Measurements from ENCODE around the gene HAAO.

HAAO gene

DNA sequence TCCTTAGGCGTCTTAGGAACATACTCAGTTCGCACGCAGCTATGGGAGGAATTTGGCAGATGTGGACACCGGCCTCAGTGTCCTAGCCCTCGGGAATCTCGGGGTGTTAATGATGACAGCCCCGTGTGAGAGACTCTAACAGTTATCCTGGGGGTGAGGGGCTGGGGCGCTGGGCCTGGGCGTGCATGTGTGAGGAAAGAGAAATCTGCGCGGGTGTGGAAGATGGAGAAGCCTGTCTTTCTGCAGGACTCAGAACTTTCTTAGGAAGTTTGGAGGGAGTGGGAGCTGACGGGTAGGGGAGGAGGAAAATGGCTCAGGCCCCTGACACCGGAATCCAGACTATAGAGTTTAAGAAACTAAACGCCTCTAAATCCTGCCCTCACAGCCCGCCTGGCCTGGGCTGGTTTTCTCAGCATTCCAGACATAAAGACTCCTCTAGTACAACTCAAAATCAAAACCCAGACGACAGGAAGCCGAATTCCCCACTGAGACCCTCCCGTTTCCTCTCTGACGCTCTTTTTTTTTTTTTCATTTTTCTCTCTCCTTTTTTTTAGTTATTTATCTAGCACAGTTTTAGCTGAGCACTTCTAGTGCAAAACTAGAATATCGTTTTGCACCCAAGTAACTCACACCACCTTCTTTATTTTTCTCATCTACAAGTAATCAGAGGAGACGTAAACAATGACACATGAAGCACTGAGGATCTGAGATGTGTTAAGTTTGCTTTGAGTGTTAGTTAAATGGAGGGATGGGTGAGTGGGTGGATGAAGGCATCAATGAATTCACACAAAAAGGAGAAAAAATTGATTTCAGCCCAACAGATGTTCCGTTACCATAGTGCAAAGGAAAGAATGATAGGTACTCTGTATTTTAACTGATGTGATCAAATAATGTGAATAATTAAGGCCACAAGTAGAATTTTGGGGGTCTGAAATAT, 1.2 kb upstream of the HAAO start:
- DNase-seq (ENCODE audit: low spot score): no peak

DNA sequence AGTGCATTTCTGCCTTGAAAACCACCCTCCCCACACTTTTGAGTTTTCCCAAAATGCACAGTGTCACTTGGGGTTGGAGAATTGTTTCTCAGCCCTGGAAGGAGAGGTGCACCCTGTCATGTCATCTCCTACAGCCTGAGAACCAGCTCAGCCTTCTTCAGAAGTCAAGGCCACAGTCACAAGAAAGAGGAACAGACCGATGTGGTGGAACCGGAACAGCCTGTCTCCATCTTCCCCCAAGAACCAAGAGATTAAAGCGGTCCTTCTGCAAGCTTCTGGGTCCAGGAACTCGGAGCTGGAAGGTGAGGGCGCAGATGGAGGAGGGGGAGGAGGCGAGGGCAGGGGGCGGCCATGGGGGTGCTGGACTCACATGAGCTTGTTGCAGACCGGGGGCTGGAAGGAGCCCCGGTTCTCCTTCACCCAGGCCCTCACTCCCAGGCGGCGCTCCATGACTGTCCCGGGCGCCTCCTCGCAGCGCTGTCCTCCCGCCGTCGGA, 248 bp downstream of the HAAO start:
- no peak for DNase-seq (ENCODE audit: low spot score)

DNA sequence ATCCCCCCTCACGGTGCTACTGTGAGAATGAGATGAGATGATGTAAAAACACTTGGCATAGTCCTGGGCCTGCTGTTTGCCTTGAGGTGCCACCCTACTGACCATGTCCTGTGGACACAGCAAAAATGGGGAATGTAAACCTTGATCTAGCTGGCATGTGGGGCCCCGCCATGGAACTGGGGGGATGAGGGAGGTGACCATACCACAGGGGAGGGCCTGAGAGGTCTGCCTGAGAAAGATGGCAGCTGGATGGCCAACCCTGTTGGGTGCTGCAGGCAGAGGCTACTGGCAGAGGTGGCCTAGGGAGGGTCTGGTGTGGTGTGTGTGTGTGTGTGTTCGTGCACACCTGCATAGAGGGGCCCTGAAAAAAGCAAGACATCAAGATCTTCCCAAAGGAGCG, 777 bp downstream of the HAAO start:
- DNase-seq (ENCODE audit: low spot score): no peak

DNA sequence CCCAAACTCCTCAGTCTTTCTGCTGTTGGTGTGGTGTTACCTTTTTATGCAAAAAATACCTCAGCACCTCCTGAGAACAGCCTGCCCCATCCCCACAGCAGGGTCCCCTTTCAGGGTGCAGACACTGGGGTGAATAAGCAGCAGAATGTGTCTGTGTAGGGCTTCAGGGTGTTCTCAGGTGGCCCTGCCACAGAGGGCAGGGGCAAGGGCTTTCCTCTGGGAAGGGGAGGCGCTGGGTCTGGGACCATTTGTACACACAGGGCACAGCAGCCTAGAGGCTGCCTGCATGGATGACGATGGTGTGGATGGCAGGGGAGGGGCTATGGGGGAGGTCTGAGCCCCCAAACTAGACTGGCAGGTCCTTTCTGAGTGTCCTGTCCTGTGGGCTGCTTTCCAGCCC, 2.6 kb downstream of the HAAO start:
- no peak for DNase-seq (ENCODE audit: low spot score)

DNA sequence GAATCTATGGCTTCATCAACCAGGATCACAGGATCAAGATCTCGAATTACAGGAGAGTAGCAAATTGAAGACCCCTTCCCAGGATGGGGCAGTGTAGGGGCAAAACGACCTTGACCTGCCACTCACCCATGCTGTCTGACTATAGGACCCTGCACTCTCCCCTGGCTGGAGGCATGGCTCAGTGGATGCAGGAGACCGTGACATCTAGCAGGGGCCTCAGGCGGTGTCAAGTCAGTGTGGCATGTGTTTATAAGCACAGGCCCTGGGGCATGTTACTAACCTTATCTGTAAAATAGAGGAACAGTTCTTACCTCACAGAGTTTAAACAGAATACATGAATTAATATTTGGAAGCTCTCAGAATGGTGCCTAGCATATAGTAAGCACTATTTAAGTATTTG, 3.5 kb downstream of the HAAO start:
- no peak for DNase-seq (ENCODE audit: low spot score)

DNA sequence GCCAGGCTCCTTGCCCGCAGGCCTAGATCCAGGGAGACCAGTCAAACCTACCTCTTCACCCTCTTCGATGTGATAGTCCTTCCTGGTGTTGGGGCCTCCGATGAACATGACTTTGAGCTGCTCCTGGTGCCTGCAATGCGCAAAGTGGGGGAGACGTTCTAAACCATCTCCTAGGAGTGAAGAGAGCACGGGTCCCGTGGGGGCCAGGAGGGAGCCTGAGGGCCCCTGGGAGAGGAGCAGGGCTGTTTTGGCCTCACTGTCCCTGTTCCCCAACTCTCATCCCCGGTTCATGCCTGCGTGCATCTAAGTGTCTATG, 3.9 kb downstream of the HAAO start:
- no peak for DNase-seq (ENCODE audit: low spot score)

DNA sequence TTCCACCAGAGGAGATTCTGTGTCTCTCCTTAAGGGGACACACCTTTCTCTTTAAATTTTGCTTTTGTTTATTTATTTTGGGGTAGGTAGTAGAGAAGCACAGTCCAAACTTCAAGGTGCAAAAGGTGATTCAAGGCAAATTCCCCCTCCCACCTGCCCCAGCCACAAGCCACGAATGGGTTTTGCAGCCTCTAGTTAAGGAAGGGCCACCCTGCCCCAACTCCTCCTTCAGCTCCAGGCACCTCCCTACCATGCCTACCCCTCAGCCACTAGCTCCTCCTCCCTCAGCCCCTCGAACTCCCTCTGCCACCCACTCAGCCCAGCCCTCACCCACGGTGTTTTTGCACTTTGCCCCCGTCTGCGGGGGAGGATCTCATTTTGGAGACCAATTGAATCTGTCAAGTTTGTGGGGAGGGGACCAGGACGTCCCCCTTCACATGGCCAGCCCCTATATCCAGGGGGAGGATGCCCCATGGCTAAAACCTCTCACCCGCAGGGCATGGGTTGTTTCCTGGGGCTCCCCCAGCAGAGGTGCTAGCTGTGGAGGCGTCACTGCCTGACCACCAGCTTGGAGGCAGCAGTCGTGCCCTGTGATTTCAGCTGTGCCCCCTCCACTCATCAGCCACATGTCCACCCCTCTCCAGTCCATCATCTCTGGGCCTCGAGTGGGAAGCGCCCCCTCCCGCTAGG, 4.5 kb downstream of the HAAO start:
- DNase-seq (ENCODE audit: low spot score): no peak

DNA sequence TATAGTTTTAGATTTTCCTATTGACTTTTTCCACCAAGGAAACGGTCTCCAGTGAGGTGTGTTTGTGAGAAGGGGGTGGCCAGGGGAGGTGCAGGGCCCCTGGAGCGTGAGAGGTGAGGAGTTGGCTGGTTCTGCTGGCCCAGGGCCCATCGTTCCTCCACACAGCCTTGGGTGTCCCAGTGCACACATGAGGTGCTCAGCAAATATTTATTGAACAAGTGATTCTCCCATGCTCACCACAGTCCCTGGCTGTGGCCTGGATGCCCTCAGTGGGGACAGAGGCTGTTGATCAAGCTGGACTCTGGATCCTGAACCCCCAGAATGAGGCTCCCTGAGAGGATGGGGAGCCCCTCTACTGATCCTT, 5.0 kb downstream of the HAAO start:
- DNase-seq (ENCODE audit: low spot score): no peak

DNA sequence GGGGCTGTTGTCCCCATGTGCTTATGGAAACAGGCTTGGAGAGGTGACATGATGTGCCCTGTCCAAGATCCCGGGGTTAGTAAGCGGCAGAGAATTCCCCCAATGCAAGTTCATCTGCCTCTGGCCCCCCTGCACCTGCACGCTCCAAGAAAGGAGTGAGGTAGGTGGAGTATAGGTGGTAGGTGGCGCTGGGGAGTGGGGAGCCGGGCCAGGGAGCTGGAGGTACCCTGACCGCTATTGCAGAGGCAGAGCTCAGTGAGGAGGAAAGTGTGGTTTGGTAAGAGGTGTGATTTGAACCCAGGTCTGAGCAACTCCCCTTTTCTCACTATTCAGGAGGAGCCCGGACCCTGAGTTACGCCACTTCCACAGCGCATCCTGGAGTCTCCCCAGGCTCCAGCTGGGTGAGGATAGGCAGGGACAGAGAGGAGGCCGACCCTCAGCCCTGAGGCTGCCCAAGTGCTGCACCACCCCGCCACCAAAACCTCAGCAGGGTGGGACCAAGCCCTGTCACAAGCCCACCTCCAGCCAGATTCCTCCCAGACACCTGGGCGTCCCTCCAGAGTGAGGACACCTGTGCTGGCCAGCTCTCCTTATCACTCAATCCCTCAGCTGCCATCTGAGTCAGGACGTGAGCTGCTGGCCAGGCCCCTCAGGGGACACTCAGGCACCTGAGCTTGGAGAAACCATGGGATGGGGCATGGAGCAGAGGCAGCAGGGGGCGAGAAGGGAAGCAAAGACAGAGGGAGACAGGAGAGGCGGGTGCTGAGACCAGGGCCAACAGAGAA, 5.6 kb downstream of the HAAO start:
- DNase-seq (ENCODE audit: low spot score): no peak

DNA sequence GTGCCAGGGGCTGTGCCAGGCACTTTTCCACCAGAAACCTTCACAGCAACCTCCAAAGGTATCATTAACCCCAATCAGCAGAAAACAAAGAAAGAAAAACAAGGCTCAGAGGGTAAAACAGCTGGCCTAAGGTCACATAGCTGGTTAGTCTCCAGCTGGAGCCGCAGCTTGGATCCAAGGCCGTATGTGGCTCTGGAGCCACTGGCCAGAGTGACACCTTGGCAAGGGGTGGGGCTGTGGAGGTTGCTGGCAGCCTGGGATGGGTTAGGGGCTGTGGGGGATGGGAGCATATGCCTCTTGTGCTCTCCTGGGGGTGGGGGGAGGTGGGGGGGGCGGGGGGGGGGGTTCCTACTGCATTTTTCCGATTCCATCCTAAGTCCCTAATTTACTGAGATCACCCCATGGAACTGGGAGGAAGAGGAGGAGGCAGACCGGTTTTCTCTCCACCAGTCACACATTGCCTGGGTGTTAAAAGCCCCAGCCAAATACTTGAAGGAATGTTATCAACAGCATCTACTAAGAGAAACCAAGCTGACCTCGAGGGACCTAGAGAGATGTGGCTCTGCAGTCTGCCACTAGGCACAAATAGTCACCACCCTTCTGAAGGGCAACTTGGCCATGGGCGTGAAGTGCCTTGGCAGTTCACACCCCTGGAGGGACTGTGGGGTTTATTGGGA, 8.0 kb downstream of the HAAO start:
- no peak for DNase-seq (ENCODE audit: low spot score)

DNA sequence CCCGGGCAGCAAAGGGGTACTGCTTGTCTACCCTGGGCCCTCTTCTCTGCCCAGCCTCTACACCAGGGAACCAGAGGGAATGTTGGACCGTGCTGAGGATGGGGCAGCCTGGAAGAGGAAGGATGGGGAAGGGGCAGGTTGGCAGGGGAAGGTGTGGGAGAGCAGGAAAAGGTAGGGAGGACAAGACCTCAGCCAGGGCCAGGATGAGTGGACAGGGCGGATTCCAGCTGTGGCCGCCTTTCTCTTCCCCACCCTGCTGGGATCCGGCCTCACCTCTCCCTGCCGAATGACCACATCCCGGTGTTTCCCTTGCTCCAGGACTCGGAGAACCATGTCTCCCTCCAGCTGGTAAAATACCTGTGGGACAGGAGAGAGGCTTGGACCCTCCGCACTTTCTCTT, 8.9 kb downstream of the HAAO start:
- DNase-seq (ENCODE audit: low spot score): no peak

DNA sequence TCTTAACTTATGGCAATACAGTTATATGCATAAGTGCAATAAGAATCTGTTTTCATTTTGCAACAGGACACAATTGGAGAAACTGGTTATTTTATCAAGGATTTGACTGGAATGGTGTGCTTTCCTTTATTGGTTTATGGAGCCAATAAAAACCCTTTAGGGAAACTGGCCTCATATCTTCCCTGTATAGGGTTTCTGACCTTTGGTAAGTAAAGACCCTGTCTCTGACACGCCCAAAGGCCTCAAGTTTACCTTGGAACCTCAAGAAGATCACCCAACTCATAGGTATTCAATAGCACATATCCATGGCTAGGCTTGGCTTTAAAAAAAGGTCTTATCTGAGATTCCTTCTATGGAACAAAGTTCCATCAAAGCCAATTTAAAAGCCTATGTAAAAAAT, 11.2 kb downstream of the HAAO start:
- DNase-seq (ENCODE audit: low spot score): no peak

DNA sequence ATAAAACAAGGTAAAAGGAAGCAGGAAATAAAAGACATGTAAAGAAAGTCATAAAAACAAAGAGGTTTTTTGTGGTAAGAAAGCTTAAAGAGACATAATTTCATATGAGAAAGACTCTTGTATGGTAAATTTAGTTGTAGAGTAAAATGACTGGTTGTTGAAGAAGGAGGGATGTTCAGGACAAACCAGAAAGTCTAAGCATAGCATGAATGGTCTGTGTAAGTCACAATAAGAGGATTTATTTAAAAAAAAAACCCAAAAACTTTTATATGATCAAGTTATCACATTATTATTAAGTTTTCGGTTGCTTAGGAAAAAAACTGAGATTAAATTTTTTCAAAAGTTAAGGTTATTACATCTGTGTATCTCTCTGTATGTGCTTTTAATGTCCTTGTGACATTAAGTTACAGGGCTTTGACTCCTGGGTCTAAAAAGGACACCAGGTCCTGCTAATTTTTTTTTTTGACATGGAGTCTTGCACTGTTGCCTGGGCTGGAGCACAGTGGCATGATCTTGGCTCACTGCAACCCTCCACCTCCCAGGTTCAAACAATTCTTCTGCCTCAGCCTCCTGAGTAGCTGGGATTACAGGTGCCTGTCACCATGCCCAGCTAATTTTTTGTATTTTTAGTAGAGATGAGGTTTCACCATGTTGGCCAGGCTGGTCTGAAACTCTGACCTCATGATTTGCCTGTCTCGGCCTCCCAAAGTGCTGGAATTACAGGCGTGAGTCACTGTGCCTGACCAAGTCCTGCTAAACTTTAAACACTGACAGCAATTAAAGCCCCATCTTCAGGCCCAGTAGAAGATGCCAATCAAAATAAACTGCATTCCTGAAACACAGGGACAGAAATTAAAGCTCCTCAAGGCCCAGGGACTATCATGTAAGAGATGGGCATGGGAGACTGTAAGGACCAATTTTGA, 14.2 kb downstream of the HAAO start:
- no peak for DNase-seq (ENCODE audit: low spot score)

DNA sequence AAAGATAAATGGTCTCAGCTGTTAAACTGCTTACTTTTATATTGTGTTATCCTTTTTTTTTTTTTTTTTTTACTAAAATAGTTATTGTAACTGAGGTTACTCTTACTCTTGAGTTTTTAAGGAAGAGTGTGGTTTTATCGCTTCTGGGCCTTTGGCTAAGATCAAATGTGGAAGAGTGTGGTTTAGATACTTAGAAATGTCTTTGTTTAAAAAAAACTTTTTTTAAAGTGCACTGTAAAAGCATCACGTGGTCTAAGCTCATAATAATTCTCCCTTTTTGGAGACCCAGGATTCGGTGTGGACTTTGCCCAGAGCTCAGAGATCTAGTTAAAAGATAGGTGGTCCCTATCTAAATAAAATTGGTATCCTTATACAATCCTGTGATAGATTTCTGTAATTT, 16.6 kb downstream of the HAAO start:
- no peak for DNase-seq (ENCODE audit: low spot score)

DNA sequence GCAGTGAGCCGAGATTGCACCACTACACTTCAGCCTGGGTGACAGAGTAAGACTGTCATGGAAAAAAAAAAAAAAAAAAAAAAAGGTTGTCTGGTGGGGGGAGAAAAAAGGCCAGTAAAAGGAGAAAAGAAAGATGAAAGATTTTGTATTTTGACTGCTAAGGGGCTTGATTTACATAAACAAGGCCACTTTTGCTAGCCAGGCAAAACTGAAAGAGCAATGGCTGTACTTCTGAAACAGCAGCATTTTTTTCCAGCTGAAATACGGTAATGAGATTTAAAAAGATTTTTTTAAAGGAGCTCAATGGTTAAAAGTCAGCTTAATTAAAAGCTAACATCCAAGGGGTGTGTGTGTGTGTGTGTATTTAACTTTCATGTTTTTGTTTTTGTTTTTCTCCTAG, 17.2 kb downstream of the HAAO start:
- no peak for DNase-seq (ENCODE audit: low spot score)

DNA sequence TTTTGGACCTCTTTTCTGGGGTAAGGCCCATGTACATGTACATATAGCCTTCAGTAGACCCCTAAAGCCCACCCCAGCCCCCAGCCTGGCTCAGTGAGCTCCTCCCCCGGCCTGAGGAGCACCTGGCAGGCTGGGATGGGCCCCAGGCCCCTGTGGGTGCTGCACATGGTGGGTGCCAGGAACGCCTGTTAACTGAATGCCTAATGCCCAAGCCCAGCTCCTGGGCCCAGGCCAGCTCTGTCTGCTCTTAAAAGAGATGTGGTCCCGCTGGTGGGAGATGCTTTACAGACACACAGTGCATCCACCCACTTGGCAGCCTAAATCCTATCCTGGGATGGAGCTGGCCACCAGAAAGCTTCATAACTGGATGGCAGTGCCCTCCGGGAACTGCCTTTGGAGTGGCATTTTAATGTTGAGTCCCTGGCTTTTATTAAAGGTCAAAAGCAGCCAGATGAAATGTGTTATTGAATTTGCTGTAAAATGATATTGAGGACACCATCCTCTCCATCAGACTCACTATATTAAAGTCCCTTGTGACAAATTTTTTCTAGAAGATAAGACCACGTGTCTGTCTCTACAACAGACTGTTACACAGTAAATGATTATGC, 20.7 kb downstream of the HAAO start:
- no peak for DNase-seq (ENCODE audit: low spot score)

DNA sequence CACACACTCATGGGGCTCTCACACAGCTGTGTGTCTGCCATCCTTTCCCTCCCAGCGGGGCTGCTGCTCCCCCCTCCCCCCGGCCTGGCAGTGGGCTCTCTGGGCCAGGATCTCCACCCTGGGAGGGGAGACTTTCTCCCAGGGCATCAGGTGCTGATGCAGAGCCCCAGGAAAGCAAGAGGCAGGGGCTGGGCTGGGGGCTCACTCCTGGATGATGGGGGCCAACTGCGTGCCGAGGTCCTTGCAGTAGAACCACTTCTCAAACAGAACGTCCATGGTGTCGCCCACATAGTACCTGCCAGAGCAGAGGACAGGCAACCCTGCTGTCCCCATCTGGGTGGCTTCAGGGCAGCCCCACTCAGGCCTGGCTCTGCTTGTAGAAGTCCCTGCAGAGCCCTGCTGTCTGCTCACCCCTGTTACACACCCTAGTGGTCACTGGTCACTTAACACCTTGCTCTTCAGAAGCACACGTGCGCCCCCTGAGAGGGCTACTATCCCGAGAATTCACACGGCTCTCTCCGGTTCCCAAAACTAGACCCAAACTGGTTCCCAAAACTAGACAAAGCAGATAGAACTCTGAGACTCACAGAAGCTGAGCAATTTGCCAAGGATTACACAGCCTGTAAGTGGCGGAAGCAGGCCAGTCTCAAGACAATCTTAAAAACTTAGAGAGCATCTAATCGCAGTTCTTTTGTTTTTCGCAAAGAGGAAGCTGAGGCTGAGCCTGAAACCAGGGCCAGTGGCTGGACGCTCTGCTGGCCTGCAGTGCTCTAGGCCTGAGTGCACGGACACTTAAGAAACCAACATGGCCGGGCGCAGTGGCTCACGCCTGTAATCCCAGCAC, 21.9 kb downstream of the HAAO start:
- DNase-seq (ENCODE audit: low spot score): peak; percentile 67

DNA sequence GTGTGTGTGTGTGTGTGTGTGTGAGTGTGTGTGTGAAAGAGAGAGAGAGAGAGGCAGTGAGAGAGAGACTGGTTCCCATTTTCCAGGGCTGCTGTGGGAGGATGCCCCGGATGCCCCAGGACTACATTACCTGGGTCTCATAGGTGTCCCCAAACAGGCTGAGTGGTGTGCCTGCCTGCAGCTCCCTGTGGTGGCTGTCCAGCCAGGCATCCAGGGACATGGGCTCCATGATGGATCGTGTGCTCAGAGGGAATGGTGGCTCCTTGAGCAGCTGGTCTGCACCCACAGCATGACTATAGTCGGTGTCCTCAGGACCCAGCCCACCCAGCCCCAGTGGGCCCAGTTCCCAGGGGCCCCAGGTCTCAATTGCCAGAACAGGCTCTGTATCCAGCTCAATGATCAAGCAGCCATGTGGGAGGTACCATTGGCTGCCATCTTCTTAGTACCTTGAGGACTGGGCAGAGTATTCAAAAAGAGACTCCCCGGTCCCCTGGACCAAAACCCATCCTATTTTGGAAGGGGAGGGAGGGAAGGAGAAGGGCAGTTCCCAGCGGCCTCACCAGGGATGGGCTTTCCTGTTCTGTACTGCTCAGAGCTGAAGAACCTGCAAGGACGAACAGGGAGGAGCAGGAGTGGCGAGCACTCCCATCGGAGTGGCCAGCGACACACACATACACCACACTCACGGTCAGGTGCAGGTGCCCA, 22.6 kb downstream of the HAAO start:
- no peak for DNase-seq (ENCODE audit: low spot score)

DNA sequence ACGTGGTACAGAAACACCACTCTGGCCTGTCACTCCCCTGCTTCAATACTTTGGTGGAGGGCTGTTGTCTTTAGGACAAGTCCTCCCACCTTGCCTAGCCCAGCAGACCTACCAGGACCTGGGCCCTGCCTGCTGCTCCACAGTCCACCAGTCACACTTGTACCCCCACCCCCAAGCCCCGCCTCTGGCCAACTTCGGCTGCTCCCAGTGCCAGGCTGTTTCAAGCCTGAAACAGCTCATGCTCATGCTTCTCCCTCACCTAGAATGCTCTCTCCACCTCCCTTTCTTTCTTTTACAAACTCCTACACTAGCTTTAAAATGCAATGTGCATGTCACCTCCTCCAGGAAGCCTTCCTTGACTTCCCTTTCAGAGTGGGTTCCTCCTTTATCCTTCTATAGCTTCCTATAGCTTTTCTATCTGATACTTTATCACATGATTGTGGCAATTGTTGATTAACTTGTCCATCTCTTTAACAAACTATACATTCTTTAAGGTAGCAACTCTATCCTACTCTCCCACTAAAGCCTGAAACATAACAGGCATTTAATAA, 23.6 kb downstream of the HAAO start:
- DNase-seq (ENCODE audit: low spot score): no peak
